Pancreas (tissue), 10 donors: Measurements from ENCODE around the gene SULT2B1. TPM values are rescaled to one million over a fixed set of nuclear protein-coding genes. Genes with fewer than 3 reads are reported as not detected.

Experiments
- ATAC-seq, 4 donors: fragments of 200-7000 bp; cut with Tn5 transposase; one replicate each; pipeline versions ENCODE4 v1.8.0 to v1.9.1; 2020; ENCODE audit warnings: mild to moderate bottlenecking in 4 of 4, moderate library complexity in 4 of 4
- DNase-seq, 6 donors: peaks; one replicate each; pipeline ENCODE4 v3.0.0-alpha.2; 2020
- FAIRE-seq: peaks from 2 replicates; lab custom pipeline; 2012; peaks lifted over from hg19 to GRCh38; lab: Jason Lieb, UNC
- H3K27ac ChIP-seq, 4 donors: fragments of 200-600 bp; sonication (generic); 1 replicate in 3 of 4; 2 replicates in 1 of 4; pipeline versions ENCODE4 v1.5.0 to v1.8.0; 2020
- H3K27me3 ChIP-seq, 4 donors: fragments of 200-600 bp; one replicate each; pipeline ENCODE4 v1.8.0; 2021
- H3K36me3 ChIP-seq, 3 donors: fragments of 200-600 bp; sonication (generic) in 1 of 3; one replicate each; pipeline versions ENCODE4 v1.5.0 to v1.8.0; 2020 to 2021
- H3K4me1 ChIP-seq, 3 donors: fragments of 200-600 bp; one replicate each; pipeline ENCODE4 v1.8.0; 2021
- H3K4me3 ChIP-seq, 4 donors: fragments of 200-600 bp; sonication (generic) in 2 of 4; one replicate each; pipeline versions ENCODE4 v1.5.0 to v1.8.0; 2020 to 2021
- H3K9me3 ChIP-seq, 4 donors: fragments of 200-600 bp; one replicate each; pipeline ENCODE4 v1.8.0; 2021
- CTCF ChIP-seq, 4 donors: fragments of 200-600 bp; sonication (generic) in 3 of 4; IDR thresholded peaks; one replicate each; pipeline versions ENCODE4 v1.5.0 to v1.8.0; 2021; ENCODE audit warnings: antibody characterized with exemption in 4 of 4
- WGBS, 2 donors: extraction: QIAGEN DNeasy Blood & Tissue Kit; methylation state at CpG; one replicate each; pipeline ENCODE4 v1.1.7; 2013; 5-methylcytosine and 5-hydroxymethylcytosine counted together
- intact Hi-C, 3 donors: fragments of 100-400 bp; cut with DNase I; formaldehyde crosslinking; loops; one replicate each; pipeline versions ENCODE4 v1.11.1 to v1.14.2; 2022
- polyA plus RNA-seq, 2 donors: library from polyadenylated mRNA; stranded (reverse); fragments of 200-250 nt; gene quantifications; one replicate each; pipeline ENCODE4 v1.2.3, GENCODE V29; 2013
- total RNA-seq, 6 donors: library from RNA; stranded (reverse); fragmentation: NEBNext Ultra II Directional in 4 of 6; extraction: Animal tissue kit (Norgen Biotek cat#: 25700) in 4 of 6; gene quantifications; one replicate each; pipeline versions ENCODE4 v1.2.1 to v1.2.4, GENCODE V29; 2021 to 2023
- donor health status: healthy with polysubstance abuse.
- donor health status: DM: no; HTN: no; CAD: no; lungs with moderate emphysema.
- donor health status: DM: no; HTN: no; CAD: no.
- donor health status: control.
- donor health status: control.
- donor health status: Bipolar disorder and iron deficiency.
- donor health status: DM: yes; HTN: yes; CAD: no.
- donor health status: DM: no; HTN: no; CAD: no.
- donor health status: DM: no; HTN: no; CAD: no.
- donor health status: DM: yes; HTN: yes; CAD: no.

The SULT2B1 gene
- total and polyA plus RNA-seq, 8 donors = 0.32 to 1.7 (median 0.62) TPM; not detected in 1

GRCh38 chr19:48623556-48624066 lies 71.6 kb downstream of the SULT2B1 start:
- Histone ChIP-seq H3K27ac (peak overlapping the region; percentile 20 to 69 (median 40)), H3K27me3 (no peaks in the 10 kb centered on the region), H3K4me1 (peaks cover 0 to 17% (median 0%) of the 10 kb centered on the region in 3 donors), H3K36me3 (no peaks in the 10 kb centered on the region), H3K9me3 (no peaks in the 10 kb centered on the region), H3K4me3 (peak overlapping the region in 2 of 4 donors; percentile 30 to 51)
- ATAC-seq (no peak), DNase-seq (no peak), FAIRE-seq (no peak)
- 27 to 28% methylated on average over 8 of the region's 8 CpGs for WGBS, 2 donors
- no peak for TF ChIP-seq CTCF (IDR thresholded peaks at IDR 0.05)
- intact Hi-C loops = no loop called here

- no peaks in the 10 kb centered on the region for H3K9me3 ChIP-seq
- ATAC-seq (peak; percentile 81 to 87 (median 84)), FAIRE-seq (peak; percentile 91), DNase-seq (peak; percentile 97 to 98 (median 98))
- WGBS, 2 donors = 1% methylated on average over 39 to 40 of the region's 40 CpGs
- intact Hi-C loops = no loop called here
- H3K27ac ChIP-seq = peak overlapping the region; percentile 42 to 69 (median 53)
- no peaks in the 10 kb centered on the region for H3K36me3 ChIP-seq
- H3K4me3 ChIP-seq = peak overlapping the region; percentile 4 to 51 (median 24)
- no peaks in the 10 kb centered on the region for H3K27me3 ChIP-seq
- H3K4me1 ChIP-seq = peaks cover 0 to 17% (median 0%) of the 10 kb centered on the region in 3 donors
- no peak for TF ChIP-seq CTCF (IDR thresholded peaks at IDR 0.05)
Measured at GRCh38 chr19:48624067-48624594, 72.2 kb downstream of the SULT2B1 start.

GRCh38 chr19:48624791-48625723 lies 73.1 kb downstream of the SULT2B1 start:
- no peaks in the 10 kb centered on the region for H3K27me3 ChIP-seq
- peak overlapping the region in 1 of 4 donors; percentile 69 for H3K27ac ChIP-seq
- no peaks in the 10 kb centered on the region for H3K9me3 ChIP-seq
- no peaks in the 10 kb centered on the region for H3K36me3 ChIP-seq
- FAIRE-seq (no peak), DNase-seq (peak in 3 of 6 donors; percentile 49 to 81 (median 58)), ATAC-seq (no peak)
- 50 to 52% methylated on average over 23 to 24 of the region's 24 CpGs for WGBS, 2 donors
- H3K4me1 ChIP-seq = peaks cover 0 to 13% (median 0%) of the 10 kb centered on the region in 3 donors
- no peak for TF ChIP-seq CTCF (IDR thresholded peaks at IDR 0.05)
- peak overlapping the region in 1 of 4 donors; percentile 51 for H3K4me3 ChIP-seq
- intact Hi-C loops = no loop called here

- ATAC-seq (no peak), DNase-seq (peak in 4 of 6 donors; percentile 13 to 81 (median 66)), FAIRE-seq (no peak)
- H3K36me3 ChIP-seq = peaks cover 0 to 6% (median 0%) of the 10 kb centered on the region in 3 donors
- no peak overlapping the region for H3K4me3 ChIP-seq
- no peak for TF ChIP-seq CTCF (IDR thresholded peaks at IDR 0.05)
- peaks cover 0 to 9% (median 0%) of the 10 kb centered on the region in 3 donors for H3K4me1 ChIP-seq
- intact Hi-C loops = no loop called here
- H3K27ac ChIP-seq = no peak overlapping the region
- H3K27me3 ChIP-seq = no peaks in the 10 kb centered on the region
- WGBS, 2 donors = 90 to 91% methylated on average over 30 of the region's 30 CpGs
- H3K9me3 ChIP-seq = no peaks in the 10 kb centered on the region
Measured at GRCh38 chr19:48625891-48626327, 73.9 kb downstream of the SULT2B1 start.
